Hematopoietic multipotent progenitor cell treated with erythropoietin and hydrocortisone succinate and interleukin-3 and kit ligand, for 15 days (in vitro differentiated cells): ENCODE results near the gene CPPED1.

Source experiments
- DNase-seq: peaks from one replicate; pipeline ENCODE4 v3.0.0-alpha.2; 2015; ENCODE audit warnings: low spot score

The CPPED1 gene

DNA sequence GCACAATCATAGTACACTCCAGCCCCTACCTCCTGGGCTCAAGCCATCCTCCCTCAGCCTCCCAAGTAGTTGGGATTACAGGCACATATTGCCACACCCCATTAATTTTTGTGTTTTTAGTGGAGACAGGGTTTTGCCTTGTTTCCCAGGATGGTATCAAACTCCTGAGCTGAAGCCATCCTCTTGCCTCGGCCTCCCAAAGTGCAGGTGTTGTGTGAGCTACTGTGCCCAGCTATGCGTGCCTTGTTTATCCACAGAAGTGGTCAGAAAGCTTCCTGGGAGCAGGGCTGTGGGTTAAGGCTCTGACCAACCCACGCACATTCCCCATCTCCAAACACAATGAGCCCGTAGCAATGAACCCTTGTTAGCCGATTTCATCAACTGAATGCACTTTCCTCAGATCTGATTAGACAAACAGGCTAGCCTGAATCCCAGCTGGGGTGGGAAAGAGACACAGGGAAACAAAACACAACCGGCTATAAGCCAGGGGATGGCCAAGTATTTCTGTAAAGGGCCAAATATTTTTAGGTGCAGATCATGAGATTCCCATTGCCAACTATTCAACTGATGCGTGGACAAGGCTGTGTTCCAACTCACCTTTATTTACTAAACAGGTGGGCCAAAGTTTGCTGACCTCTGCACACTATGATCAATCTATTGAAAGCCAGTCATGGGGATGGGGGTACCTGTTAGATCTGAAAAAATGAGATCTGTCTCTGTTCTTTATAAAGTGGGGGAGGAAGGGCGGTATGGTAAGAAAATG is 193.6 kb downstream of the CPPED1 start:
- no peak for DNase-seq
